IPS DF 4.7 (cell line): ENCODE measurements around the gene TCFL5.

Experiments
- DNase-seq: peaks from one replicate; pipeline ENCODE4 v3.0.0-alpha.2; 2013; ENCODE audit warnings: low spot score; ENCODE audit errors: extremely low read depth

TCFL5 gene

DNA sequence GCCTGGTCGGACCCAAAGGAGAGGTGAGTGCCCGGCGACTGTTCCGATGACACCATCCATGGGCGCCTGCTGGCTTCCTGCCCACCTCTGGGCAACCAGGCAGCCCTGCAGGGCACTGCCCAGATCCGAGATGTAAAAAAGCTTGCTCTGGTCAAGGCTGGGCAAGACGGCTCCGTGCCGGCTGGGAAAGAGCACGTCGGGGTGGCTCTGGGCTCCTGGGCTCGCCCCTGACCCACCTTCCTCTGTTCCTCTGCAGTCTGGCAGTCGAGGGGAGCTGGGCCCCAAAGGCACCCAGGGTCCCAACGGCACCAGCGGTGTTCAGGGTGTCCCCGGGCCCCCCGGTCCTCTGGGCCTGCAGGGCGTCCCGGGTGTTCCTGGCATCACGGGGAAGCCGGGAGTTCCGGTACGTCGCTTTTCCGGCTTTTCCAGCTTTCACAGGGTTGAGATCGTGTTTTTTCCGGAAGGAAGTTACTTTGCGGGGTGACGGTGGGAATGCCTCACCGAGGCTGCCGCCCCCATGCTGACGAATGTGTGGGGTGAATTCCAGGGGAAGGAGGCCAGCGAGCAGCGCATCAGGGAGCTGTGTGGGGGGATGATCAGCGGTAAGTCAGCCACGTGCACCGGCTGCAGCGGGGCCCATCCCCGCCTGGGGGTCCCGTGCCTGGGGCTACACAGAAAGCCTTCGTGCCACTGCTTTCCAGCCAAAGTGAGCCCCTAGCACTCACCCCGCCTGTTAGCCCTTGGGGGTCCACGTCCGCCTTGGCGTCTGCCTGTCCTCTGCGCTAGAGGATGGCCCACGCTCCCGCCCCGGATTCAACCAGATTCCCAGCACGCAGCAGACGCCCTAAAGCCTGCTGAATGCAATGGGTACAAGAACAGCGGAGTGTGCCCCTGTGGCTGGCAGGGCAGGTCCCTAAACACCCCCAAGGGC, 25.4 kb downstream of the TCFL5 start:
- no peak for DNase-seq

DNA sequence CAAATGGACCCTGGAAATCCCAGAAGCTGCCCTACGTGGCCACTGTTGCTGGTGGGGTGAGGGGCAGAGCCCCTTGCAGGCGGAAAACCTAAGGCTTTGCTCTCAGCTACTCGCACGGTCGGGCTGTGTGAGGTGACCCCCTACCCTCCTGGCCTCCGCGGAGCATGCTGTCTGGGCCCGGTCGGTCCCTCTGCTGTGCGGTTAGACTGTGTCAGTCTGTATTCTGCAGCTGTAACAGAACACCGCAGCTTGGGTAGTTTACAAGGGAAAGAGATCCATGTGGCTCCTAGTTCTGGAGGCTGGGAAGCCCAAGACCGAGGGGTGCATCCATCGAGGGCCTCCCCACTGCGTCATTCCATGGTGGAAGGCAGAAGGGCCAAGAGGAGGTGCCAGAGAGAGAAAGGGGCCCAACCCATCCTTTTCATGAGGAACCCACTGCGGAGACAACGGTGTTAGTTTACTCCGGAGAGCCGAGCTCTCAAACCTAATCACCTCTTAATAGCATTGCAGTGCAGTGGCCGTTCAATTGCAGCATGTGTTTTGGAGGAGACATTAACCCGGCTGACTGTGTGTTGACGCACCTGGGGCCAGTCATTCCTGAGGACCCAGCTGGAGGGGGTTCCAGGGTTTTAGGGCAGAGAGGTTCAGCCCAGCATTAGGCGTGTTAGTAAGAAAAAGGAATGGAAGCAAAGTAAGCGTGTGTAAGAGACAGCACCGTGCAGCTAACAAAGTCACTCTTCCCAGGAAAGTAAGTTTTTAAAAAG, 26.5 kb downstream of the TCFL5 start:
- no peak for DNase-seq

DNA sequence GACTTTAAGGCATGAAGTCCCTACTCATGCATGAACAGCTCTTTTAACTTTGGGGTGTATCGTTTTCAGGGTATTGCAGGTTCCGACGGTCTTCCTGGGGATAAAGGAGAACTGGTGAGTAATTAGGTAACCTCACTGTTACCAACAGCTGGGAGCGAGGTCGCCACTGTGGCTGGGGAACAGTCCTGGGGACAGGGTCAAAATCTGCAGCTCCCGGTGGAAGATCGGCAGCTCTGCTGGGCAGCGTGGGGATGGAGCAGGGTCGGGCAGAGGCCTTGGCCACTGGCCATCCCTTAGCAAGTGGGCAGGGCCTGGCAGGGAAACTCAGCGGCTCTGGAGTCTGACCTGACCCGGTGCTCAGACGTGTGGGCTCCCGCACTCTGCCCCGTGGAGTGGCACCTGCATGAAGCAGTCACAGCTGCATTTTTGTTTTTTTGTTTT, 28.7 kb downstream of the TCFL5 start:
- DNase-seq, result no peak

DNA sequence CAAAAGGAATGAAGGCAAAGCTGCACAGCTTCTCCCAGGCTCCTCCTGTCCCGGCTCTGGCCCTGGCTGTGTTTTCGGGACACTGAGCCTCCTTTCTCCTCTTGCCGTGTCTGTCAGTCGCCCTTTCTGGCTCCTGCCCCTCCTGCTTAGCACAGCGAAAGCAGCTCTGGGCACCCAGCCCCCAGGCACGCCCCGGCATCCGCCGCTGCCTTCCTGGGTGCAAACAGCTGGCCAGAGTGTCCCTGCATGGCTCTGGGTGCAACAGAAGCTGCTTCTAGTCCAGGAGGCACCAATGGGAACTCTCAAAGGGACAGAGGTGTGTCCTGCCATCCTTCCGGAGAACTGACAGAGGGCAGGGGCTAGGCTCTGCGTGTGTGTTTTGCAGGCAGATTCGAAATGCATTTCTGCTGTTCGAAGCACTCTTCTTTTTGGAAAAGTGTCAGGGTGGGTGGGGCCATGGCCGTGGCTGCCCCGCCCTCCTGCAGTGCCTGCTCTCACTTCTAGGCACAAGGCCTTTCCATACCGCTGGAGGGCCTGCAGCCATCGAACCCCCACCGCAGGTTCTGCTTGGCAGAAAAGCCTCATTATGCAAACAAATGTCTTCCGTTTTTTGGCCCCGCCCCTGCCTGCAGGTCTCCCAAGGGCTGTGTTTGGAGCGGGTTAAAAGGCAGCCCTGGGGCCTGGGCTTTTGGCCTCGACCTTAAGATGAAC, 29.3 kb downstream of the TCFL5 start:
- DNase-seq, result no peak

- no peak for DNase-seq
Measured at GRCh38 chr20:62831854-62832211, 29.8 kb downstream of the TCFL5 start.

- no peak for DNase-seq
Measured at GRCh38 chr20:62831361-62831788, 30.2 kb downstream of the TCFL5 start.

- no peak for DNase-seq
Measured at GRCh38 chr20:62830821-62831220, 30.8 kb downstream of the TCFL5 start.

- no peak for DNase-seq
Measured at GRCh38 chr20:62830251-62830650, 31.4 kb downstream of the TCFL5 start.

DNA sequence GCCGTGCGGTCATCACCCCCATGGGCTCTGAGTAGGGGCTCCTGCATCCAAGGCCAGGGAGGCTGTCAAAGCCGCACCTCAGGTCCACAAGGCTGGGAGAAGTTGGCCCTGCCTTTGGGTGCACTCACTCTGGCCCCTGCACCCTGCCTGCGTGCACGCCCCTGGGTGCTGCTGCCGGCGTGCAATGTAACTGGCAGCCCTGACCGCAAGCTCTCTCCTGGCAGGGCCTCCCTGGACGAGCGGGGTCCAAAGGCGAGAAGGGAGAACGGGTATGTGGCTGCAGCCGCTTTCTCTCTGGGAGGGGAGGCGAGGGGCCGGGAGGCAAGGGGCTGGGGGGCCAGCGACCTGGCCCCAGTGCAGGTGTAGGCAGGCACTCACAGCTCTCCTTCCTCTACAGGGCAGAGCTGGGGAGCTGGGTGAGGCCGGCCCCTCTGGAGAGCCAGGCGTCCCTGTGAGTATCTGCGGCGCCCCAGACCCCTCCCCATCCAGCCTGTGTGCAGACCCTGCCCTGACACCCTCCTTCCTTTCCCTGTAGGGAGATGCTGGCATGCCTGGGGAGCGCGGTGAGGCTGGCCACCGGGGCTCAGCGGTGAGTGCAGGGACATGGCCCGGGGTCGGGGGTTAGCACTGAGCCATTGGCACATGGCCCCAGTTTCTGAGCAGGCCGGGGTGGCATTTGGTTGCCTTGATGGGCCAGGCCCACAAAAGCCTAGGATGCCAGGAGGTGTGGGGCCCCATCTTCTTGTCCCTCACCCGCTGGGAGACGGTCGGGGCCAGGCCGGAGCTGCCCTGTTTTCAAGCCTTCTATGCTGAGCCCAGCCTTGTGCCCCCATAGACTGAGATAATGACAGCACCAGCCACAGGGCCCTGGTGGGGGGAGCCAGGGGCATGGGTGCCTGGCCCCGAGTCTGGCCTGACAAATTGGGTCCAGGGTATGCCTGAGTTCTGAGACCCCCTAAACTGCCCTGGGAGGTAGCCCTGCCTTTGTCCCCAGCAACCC, 32.1 kb downstream of the TCFL5 start:
- DNase-seq, result no peak

- no peak for DNase-seq
Measured at GRCh38 chr20:62828511-62829230, 33.0 kb downstream of the TCFL5 start.

DNA sequence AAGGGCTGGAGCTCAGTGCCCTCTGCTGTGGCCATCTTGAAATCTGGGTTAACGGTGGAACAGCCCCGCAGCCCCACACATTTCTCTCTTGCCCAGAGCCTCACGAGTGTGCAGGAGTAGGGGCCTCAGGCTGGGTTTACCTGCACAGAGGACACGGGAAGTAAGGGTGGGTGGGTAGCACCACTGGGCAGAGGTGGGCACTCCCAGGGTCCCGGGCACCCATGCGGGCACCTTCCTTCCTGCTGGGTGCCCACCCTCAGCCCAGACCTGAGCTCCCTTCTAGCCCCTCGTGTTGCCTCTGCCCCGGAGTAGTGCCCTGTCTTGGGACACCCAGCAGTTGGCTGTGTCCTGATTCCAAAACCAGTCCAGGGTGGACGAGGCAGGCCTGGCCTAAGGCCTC, 33.6 kb downstream of the TCFL5 start:
- DNase-seq, result no peak

DNA sequence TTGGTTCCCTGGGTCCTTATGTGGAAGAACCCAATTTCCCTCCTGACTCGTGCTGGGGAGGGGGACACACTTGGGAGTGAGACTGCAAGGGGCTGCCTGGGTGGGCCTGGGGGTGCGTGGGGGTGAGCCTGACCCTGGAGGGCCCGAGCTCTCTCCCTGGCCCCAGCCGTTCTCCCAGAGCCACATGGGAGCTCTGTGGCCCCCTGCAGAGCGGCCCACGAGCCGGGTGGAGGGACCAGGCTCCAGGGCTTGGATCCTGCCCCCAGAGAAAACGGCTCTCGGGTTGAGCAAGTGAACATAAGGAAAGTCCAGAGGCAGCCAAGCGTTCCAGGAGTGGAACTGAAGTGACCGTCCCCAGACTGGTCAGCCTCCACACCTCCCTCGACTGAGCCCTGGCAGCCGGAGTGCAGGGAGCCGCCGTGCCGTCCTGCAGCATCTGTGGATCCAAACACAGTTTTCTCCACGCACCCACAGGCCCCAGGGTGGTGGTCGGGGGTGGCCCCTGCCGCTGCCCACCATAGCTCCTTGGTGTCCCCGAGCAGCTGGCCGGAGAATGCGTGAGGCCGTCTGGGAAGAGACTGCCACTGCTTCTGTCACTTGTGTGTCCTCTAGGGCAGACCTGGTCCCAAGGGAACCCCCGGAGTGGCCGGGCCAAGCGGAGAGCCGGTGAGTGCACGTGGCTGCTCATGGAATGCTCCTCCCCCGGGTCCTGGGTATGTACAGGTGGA, 34.1 kb downstream of the TCFL5 start:
- no peak for DNase-seq

DNA sequence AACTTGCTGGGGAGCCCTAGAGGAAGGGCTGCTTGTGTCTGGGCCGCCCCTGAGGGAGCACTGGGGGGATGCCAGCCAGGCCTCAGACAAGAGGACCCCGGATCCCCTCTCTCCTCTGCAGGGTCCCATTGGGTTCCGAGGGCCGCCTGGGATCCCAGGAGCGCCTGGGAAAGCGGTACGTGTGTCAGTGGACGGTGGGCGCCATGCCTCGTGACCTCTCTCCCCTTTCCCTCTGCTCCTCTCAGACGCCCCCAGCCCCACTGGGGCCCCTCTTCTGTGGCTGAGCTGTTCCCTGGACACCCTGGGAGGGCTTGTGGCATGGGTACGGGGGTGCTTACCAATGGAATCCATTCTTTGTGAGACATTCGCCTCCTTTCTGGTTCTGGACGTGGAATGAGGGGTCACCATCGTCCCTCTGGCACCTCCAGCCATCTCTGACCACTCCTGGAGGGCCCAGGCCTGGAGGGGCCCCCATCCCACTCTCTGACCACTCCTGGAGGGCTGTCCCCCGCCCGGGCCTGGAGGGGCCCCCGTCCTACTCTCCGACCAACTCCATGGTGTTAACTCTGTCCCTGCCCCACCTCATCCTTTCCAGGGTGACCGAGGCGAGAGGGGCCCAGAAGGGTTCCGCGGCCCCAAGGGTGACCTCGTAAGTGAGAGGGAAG, 34.8 kb downstream of the TCFL5 start:
- no peak for DNase-seq

GRCh38 chr20:62825986-62826645, 35.5 kb downstream of the TCFL5 start:
- DNase-seq, result no peak

- DNase-seq, result no peak
Measured at GRCh38 chr20:62825333-62825985, 36.2 kb downstream of the TCFL5 start.

- DNase-seq, result no peak
Measured at GRCh38 chr20:62824476-62825332, 36.9 kb downstream of the TCFL5 start.
